LNCaP clone FGC (cell line): Measurements from ENCODE around the gene FAM170B.

ENCODE experiments used
- DNase-seq: peaks from one replicate; pipeline ENCODE4 v3.0.0-alpha.2; 2011; ENCODE audit warnings: low read depth
- H3K4me3 ChIP-seq: 2 replicates; pipeline ENCODE4 v1.5.1; 2011; ENCODE audit warnings: mild to moderate bottlenecking, low read depth, low read length, control low read depth
- CTCF ChIP-seq: IDR thresholded peaks from 2 replicates; pipeline ENCODE4 v1.5.1; 2012; ENCODE audit warnings: mild to moderate bottlenecking; ENCODE audit not compliant: control insufficient read depth, insufficient read depth; ENCODE audit errors: extremely low read depth

The FAM170B gene

GRCh38 chr10:49115796-49116508, 17.9 kb downstream of the FAM170B start:
- DNase-seq, result no peak
- H3K4me3 ChIP-seq, result no peak overlapping the region
- TF ChIP-seq CTCF, result no peak

GRCh38 chr10:49115015-49115795, 18.6 kb downstream of the FAM170B start, which contains the start of gene VSTM4:
Gene VSTM4, minus strand, starts transcription at chr10:49115522. Its CDS starts 37 bp downstream, at chr10:49115485.
- no peak within 1 kb of the TSS for H3K4me3 ChIP-seq
- TF ChIP-seq CTCF, result no peak
- no peak for DNase-seq

- H3K4me3 ChIP-seq, result no peak overlapping the region
- no peak for TF ChIP-seq CTCF
- DNase-seq, result no peak
Measured at GRCh38 chr10:49114718-49115014, 19.2 kb downstream of the FAM170B start.

- H3K4me3 ChIP-seq, result no peak overlapping the region
- no peak for DNase-seq
- TF ChIP-seq CTCF, result no peak
Measured at GRCh38 chr10:49113741-49114141, 20.1 kb downstream of the FAM170B start.

GRCh38 chr10:49112851-49113250, 21.0 kb downstream of the FAM170B start:
- TF ChIP-seq CTCF, result no peak
- DNase-seq, result no peak
- H3K4me3 ChIP-seq, result no peak overlapping the region

GRCh38 chr10:49112098-49112497, 21.7 kb downstream of the FAM170B start:
- no peak for TF ChIP-seq CTCF
- DNase-seq, result no peak
- H3K4me3 ChIP-seq, result no peak overlapping the region

GRCh38 chr10:49111320-49111698, 22.5 kb downstream of the FAM170B start:
- no peak overlapping the region for H3K4me3 ChIP-seq
- DNase-seq, result no peak
- no peak for TF ChIP-seq CTCF
